GM12892 (cell line): Measurements from ENCODE around the gene UPP1.

Experiments used
- DNase-seq: peaks from one replicate; pipeline ENCODE4 v3.0.0; 2011; ENCODE audit not compliant: insufficient read length
- FAIRE-seq: peaks from 2 replicates; lab custom pipeline; 2011; peaks lifted over from hg19 to GRCh38; lab: Jason Lieb, UNC
- POLR2A ChIP-seq: IDR thresholded peaks from 2 replicates; pipeline ENCODE4 v1.6.1; 2011; ENCODE audit warnings: low read depth, low read length, control low read depth
- POLR2AphosphoS5 ChIP-seq: IDR thresholded peaks from 2 replicates; pipeline ENCODE4 v1.6.1; 2011; ENCODE audit warnings: low read depth, low read length, control low read depth
- TAF1 ChIP-seq: IDR thresholded peaks from 2 replicates; pipeline ENCODE4 v1.6.1; 2011; ENCODE audit warnings: low read depth, mild to moderate bottlenecking, control low read depth, low read length, borderline replicate concordance

The UPP1 gene

GRCh38 chr7:48087349-48087748 lies 1.7 kb upstream of the UPP1 start:
- peak; percentile 54 for FAIRE-seq
- no peak for DNase-seq
- 0 out of 2 replicates have a peak, but pooled peaks have one; percentile 42 for TF ChIP-seq POLR2AphosphoS5
- TF ChIP-seq TAF1, result 0 out of 2 replicates have a peak, but pooled peaks have one; percentile 28
- TF ChIP-seq POLR2A, result 0 out of 2 replicates have a peak, but pooled peaks have one; percentile 48

DNA sequence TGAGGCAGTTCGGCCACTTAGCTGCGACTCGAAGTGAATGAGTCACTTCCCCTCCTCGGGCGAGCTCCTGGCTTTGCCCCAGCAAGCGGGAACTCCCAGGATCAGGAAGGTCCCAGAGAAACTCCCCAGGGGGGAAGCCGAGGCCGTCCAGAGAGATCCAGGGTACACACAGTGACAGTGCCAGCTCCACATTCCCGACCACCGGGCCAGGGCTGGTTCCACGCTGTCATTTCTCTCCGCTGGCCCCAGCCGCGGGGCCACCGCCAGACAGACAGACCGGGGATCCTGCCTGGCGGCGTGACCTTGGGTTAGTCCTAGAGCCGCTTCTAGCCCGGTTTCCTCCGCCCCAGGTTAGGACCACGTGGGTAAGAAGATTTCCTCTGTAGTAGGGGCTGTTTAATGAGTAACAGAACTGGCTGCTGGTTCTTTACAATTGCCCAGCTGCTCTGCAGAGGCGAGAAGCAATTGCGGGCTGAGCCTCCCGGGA lies 463 bp upstream of the UPP1 start:
- TF ChIP-seq POLR2AphosphoS5 (peak; percentile 60; the same call in 1 of the 2 replicates), TAF1 (no peak), POLR2A (peak; percentile 69; the same call in 1 of the 2 replicates)
- DNase-seq, result peak; percentile 67
- FAIRE-seq, result peak; percentile 89

- FAIRE-seq (no peak), DNase-seq (no peak)
- no peak for TF ChIP-seq POLR2AphosphoS5
- TF ChIP-seq POLR2A, result no peak
- no peak for TF ChIP-seq TAF1
Measured at GRCh38 chr7:48090095-48090805, 1.2 kb downstream of the UPP1 start.

DNA sequence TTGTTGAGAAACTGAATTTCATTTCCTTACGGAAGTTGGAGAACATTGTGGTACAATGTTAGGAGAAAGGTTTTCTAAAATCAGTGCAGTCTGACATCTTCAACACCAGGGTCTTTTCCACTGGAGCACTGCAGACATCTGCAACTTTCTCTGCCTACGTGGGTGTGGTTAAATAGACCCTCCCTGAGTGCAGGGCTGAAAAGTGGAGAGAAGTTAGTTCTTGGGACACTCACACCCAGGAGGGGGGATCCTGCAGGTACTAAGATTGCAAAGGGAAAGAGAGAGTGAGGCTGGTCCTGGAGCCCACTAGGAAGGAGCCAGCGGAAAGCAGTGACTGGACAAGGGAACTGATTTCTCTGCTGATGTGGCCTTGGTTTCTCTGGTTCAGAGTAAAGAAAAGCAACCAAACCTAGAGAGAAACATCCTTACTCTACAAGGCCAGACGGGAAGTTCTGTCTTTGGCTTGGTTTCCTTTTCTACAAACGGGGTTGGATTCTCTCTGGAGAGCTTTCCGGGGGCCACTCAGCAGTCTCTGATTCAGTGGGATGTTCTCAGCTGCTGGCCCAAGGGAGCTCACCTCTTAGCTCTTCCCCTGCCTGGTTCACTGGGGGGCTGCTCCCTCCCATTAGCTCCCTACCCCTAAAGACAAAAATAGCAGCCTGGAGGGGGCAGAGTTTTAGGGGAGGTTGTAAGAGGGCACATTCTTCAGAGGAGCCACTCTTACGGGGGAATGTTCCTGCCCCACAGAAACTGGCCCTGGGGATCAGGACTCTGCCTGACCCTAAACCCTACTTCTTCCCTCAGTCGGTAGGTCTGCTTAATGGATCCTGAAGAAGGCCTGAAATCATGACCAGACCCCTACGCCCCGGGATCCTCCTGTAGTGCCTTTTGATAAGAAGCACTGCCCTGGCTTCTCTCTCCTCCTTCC lies 2.7 kb downstream of the UPP1 start:
- TF ChIP-seq POLR2AphosphoS5 (no peak), TAF1 (no peak), POLR2A (no peak)
- DNase-seq (no peak), FAIRE-seq (no peak)

- TF ChIP-seq TAF1 (no peak), POLR2AphosphoS5 (no peak), POLR2A (no peak)
- no peak for DNase-seq
- FAIRE-seq, result no peak
Measured at GRCh38 chr7:48094861-48095293, 5.8 kb downstream of the UPP1 start.

DNA sequence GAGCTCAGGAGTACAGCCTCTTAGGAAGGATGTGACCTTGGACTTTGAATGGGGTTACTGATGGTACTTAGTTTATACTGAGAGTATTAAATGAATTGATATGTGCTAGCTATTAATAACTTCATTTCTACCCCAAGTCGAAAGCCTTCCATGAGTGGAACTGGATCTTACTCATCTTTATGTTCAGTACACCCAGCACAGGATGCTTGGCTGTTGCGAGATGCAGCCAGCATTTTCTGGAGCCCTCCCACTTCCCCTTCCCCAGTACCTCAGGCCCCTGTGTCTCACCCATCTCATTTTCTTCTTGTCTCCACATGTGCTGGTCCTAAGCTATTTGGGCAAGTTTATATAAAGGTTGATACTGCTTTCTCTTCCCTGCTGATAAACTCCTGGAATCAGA lies 7.2 kb downstream of the UPP1 start:
- DNase-seq (no peak), FAIRE-seq (no peak)
- TF ChIP-seq POLR2AphosphoS5 (no peak), TAF1 (no peak), POLR2A (no peak)

- no peak for FAIRE-seq
Measured at GRCh38 chr7:48097521-48098231, 8.6 kb downstream of the UPP1 start.

DNA sequence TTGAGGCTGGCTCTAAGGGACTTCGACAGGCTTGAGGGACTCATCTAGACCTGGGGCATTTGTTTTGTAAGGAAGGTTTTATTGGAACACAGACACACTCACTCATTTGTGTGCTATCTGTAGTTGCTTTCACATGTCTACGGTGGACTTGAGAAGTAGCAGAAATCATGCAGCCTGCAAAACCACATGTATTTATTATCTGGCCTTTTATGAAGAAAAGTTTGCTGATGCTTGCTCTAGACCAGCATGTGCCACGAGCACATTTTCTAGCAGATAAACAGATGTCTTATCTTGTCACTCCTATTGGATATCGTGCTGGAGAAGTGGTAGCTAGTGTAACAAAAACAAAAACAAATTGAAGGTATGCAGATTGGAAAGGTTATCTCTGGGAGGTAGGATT lies 9.8 kb downstream of the UPP1 start:
- no peak for DNase-seq
- no peak for FAIRE-seq
- TF ChIP-seq TAF1, result no peak
- no peak for TF ChIP-seq POLR2A
- TF ChIP-seq POLR2AphosphoS5, result no peak

More at GRCh38 chr7:48097521-48098231, 8.6 kb downstream of the UPP1 start:
- no peak for DNase-seq
- TF ChIP-seq POLR2A, result no peak
- TF ChIP-seq POLR2AphosphoS5, result no peak
- no peak for TF ChIP-seq TAF1

DNA sequence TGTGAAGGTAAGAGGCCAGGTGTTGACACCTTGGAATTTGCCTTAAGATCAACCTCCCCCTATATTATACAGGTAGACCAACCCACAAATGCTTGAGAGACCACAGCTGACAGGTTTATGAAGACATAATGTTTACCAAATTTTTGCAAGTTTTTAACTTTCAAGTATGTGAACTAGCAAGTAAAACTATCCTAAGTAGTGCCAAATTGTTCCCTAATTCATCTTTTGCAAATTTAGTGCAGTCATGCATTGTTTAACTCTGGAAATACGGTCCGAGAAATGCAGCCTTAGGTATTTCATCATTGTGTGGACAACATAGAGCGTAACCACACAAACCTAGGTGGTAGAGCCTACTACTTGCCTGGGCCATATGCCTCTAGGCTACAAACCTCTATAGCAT lies 10.7 kb downstream of the UPP1 start:
- DNase-seq (no peak), FAIRE-seq (no peak)
- TF ChIP-seq TAF1, result no peak
- no peak for TF ChIP-seq POLR2A
- no peak for TF ChIP-seq POLR2AphosphoS5

DNA sequence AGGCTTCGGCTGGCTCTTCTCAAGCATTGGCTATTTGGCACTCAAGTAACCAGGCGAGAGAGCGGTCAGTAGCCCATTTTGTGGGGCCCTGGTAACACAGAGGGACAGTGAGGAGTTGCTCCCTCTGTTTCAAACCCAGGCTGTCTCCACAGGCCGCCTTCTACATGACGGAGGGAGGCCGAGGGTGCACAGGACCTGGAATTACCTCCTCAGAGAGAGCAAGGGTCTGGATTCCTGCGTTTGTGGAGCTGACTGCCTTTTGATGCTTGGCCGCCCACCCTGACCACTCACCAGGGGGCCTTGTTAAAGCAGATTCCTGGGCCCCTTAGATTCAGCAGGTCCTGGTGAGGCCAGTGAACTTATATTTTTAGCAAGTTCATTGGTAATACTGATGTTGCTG lies 12.3 kb downstream of the UPP1 start:
- FAIRE-seq (no peak), DNase-seq (no peak)

DNA sequence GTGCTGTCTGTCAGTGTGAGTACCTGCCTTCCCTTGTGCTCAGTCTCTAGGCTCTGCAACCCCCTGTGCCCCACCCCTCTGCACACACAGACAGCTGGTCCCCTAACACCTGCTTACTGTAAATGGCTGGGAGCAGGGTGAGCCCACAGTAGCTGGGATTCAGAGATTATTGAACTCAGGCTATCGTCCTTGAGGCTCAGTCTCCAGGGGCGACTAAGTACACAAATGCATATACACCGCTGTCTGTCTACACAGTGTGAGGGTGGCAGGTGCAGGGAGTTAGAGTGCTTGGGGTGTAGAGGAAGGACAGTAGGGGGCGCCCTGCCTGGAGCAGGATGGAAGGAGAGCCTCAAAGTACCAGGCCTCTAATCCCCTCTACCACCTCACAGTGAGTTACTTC lies 12.9 kb downstream of the UPP1 start:
- FAIRE-seq (no peak), DNase-seq (no peak)
- TF ChIP-seq TAF1 (no peak), POLR2AphosphoS5 (no peak), POLR2A (no peak)

More for the DNA sequence above, 12.3 kb downstream of the UPP1 start:
- TF ChIP-seq TAF1 (no peak), POLR2AphosphoS5 (no peak), POLR2A (no peak)
